ENCODE data around the gene IGSF5.

GRCh38 chr21:39845571-39846130 is 100.7 kb downstream of the IGSF5 start:
- TF ChIP-seq CTCF (conservative IDR thresholded peaks at IDR 0.05; ENCODE audit: low read length) (no peak), EZH2phosphoT487 (IDR thresholded peaks at IDR 0.05; ENCODE audit: borderline replicate concordance, low read depth, low read length) (no peak)
